NCI-H446 treated with DMSO at 0.1 percent for 48 hours (cell line): Measurements from ENCODE around the gene CRYBA2.
A peak's percentile ranks its signal among the peaks of the same experiment; 100 is the strongest.

ENCODE experiments used
- DNase-seq: peaks from one replicate; lab custom pipeline; 2025; lab: John Stamatoyannopoulos, UW

Gene CRYBA2, protein sequence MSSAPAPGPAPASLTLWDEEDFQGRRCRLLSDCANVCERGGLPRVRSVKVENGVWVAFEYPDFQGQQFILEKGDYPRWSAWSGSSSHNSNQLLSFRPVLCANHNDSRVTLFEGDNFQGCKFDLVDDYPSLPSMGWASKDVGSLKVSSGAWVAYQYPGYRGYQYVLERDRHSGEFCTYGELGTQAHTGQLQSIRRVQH

DNA sequence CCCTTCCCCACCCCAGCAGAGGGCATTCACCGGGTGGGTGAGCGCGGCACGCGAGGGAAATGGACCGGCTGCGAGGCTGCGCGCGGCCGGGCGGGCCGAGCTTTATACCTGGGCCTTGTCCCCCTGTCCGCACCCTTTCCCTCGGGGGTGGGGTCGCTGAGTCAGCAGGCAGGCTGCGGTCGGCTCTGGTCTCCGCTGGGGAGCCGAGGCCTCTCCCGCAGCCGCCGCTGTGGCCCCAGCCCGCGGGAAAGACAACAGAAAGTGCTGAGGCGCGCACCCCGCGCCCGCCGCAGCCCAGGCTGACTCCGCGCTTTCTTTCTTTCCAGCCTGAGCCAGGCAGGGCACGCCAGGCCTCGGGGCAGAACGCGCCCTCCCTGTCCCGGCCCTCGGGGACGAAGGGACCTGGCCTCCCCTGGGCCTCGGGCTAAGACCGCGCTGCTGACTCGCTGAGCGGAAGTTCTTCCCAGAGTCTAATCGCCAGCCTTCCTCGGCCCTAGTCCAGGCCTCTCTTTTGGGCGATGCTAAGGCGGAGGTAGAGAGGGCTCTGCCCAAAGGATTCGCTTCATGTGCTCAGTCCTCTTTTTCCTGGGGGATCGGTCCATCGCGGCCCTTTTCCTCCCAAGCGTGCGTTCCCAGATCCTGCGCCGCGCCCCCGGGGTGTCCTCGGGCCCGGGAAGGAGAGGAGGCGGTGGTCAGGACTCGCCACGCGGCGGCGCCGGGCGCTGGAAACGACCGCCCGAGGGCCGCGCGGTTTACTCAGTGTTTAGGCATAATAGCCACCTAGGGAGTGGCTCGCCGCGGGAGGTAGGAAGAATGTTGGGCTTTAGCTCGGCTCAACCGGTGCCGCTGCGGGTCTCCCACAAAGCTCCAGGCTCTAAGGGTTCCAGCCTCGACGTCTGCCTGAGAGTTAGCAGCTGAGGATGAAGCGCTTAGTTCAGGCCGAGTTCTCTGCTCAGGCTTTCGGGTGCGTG lies at the start of gene CRYBA2:
TSS of gene CRYBA2 (minus strand) at position 78 of the 971 bp plus-strand sequence. CDS start 246 bp downstream, outside the sequence.
- DNase-seq, result no peak

DNA sequence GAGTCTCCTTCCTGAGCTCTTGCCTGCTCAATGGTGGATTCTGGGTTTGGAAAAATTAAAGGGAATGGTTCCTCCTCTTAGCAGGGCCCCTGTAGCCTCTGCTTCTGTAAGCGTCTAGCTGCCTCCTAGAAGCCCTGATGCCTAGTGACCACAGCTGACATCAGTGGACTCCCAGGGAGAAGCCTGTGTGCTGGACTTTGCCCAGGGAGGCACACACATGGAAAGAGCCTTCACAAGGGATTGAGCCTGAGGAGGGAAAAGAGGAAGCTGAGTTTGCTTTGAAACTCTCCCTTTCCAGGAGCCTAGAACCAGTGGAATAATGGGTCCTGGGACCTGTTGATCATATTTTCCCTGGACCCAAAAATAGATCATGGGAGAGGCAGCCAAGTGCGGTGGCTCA lies 49.5 kb upstream of the CRYBA2 start:
- no peak for DNase-seq

DNA sequence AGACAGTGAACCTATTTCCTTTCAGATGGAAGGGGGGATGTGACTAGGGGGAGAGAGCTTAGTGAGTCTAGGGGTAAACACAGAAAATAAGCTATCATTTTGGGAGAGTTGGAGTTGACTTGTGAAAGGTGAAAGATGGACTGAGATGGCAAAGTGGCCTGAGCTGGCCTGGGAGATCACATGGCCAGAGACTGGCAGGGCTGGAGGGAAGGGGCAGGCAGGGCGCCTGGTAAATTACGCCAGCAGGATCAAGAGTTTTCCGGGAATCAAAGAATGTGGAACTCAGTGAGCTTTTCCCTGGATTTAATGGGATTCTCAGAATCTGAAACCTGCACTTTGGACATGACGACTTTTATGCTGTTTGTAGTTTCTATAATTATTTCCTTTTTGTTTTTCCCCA lies 48.9 kb upstream of the CRYBA2 start:
- no peak for DNase-seq

DNA sequence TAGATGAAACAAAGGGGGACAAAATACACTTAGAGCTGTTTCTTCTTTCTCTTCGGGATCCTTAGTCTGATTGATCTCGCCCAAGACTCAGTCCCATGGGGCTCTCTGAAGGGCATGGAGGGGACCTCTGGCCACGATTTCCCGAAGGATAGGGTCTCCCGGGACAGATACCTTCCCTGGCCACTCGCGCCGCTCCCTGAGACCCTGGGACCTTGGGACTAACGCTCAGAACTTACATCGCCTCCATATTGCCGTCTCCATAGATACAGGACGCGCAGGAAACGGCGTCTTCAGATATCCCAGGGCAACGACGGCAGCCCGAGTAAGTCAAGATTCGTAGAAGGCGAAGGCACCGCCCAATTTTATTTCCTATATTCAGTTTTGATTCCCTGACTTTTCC lies 48.0 kb upstream of the CRYBA2 start, which contains the start of gene CFAP65:
TSS of gene CFAP65 (minus strand) at position 265 of the 400 bp plus-strand sequence. CDS start 2,468 bp downstream, outside the sequence.
- peak; percentile 3 for DNase-seq

DNA sequence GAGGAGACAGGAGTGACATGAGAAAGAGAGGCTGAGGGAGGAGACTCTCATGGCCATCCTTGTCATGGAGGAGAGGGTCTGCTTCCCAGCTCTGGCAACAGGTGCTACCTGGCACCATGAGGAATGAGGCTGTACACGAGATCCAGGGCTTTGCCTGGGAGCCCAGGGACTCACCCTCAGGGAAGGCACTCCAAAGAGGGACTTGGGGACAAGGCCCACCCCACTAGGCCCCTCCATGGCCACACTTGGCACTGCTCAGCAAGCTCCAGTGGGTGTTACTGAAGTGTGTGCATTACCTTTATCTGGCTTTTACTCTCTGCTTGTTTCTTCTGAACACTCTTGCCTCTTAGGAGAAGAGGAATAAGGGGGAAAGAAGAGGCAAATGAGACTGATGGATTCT lies 45.4 kb upstream of the CRYBA2 start:
- DNase-seq, result no peak

DNA sequence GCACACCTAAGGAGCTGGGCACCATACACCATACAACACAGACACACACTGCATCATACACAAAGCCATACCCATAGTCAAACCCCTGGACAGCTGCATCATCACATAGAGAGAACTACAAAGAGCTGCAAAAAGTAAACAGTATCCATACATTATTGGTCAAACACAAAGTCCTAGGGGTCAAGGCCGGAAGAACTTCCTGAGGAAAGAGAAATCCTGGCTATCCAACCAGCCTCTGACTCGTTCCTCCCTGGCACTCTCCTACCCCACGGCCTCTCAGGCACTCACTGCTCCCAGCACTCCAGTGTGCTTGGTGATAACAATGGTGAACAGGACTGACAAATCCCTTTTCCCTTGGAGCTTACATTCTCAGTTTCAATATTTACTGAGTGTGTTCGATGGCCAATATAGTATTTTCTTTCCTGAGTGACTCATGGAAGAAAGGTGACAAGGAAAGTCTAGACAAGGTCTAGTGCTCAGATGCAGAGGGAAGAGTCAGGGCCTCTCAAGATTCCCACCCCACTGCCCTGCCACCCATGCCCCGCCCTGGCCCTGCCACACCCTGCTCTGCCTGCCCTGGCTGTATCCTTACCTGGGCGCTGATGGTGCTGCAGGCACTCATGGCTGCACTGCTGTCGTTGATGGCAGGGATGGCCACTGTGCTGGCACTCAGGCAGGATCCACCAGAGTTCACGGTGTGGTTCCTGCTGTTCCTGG lies 44.7 kb upstream of the CRYBA2 start:
- DNase-seq, result no peak

DNA sequence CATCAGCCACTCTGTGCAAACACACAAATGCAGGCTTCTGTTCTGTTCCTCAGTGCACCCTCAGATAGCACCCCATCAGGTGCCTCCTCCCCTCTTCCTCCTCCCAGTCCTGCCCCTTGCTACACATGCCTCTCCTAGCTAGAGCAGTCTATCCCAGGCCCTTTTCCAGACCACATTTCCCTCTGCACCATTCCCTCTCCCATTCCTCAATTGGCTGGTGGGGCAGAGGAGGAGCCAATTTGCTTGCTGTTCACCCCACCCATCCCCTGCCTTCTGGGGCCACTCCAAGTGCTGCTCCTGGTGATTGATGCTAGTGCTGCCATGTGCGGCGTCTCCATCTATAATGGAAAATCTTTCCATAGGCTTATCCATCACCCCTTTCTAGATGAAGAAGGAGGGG lies 42.7 kb upstream of the CRYBA2 start:
- no peak for DNase-seq

DNA sequence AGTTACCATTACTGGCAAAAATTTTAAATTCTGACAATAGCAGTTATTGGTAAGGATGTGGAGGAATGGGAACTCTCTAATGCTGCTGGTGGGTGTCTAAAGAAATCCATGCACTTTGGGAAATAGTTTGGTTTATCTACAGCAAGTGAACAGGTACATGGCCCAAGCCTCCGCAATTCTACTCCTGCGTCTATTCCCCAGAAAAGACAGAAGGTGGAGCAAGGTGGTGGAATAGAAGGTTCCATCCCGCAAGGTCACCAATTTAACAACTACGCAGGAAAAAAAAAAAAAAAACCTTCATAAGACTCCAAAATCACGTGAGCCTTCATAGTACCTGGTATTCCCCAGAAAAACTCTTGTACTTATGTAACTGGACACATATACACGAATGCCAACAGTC lies 41.6 kb upstream of the CRYBA2 start:
- no peak for DNase-seq

DNA sequence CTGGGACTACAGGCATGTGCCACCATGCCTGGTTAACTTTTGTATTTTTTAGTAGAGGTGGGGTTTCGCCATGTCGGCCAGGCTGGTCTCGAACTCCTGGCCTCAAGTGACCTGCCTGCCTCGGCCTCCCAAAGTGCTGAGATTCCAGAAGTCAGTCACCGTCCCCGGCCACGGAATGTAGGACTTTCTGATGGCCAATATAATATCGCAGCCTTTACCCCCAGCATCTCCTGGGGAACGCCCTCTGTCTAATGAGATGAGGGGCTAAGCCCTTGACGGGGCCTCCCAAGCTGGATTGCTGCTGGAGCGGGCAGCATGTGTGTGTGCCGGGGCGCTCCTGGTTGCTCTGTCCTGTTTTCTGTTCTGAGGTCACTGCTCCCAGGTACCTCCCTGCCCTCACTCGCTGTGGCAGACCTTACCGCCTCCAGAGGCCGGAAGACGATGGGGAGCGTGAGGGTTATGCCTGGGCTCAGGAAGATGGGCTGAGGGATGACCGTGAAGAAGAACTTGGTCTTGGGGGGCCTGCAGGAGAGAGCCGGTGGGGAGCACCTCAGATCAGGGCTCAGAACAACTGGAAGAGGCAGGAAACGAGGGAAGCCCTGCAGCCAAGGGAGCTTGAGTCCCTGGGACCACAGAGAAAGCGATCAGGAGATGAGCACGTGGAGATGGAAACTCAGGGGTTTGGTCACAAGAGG lies 39.0 kb upstream of the CRYBA2 start:
- no peak for DNase-seq

DNA sequence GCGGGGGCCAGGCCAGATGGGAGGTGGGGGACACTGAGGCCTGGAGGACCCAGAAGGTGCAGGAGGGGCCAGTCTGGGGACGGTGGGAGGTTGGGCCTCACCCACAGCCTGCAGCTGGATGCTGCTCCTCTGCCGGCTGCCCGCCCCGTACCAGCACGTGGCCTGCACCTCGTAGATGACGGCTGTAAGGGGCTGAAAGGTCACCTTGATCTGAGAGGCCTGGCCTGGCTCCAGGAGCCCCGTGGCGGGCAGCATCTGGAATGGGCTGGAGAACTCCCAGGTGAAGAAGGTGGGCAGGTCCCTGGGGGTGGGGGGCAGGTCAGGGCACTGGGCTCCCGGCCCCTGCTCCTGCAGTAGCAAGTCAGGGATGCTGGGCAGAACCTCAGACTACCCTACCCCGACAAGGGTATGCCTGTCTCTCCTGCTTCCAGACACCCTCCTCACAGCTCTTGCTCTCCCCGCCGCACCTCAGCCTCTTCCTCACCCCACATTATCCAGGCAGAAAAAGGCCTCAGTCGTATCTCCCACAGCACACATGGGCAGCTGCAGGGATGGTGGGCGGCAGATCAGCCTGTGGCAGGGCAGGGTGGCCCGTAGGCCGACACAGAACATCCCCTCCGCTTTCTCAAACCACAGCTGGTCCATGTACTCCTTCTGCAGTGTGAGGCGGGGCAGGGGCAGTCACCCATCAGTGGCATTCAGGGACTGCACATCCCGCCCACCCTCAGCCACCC lies 38.0 kb upstream of the CRYBA2 start:
- DNase-seq, result no peak

DNA sequence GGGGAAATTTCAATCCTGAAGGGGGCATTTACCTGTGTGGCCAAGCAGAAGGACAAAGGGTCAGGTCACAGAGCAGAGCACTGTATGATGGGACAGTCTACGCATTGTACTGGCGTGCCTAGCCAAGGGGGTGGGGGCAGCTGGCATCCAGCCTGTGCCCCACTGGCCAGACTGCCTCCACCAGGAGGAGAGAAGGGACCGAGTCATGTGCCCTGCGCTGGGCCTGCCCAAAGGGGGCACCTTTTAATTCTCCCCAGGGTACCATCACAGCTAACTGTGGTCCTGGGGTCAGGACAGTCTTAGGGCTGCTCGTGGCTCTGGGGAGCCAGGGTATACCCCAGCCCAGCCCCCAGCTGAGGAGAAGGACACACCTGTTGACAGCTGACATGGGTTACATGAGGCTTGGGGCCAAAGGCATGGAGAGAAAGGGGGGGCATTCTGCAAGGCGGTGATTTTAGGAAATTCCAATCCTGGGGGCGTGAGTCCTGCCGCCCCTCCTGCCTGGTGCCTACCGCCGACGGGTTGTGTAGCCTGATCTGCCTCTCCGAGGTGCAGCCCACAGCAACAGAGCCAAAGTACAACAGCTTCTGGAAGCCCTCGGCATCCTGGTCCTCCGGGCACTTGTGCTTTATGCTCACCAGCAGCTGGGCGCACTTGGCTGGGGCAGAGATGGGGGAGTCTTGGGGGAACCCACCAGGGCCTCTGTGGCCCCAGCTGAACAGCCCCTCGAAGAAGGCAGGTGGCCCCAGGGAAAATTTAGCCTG lies 37.1 kb upstream of the CRYBA2 start:
- DNase-seq, result no peak

DNA sequence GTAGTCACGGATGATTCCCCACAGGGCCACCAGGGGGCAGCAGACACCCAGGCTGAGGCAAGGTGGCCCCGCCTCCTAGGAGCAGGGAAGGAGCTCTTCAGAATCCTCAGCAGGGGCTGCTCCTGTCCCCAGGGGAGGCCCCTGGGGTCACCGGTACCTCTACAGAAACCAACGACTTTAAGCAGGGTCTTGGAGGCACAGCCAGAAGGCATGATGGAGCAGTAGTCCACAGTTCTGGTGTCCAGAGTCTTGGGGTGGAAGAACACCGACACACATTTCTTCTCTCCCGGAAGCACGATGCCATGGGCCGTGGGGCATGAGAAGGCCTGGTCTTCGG lies 36.6 kb upstream of the CRYBA2 start:
- peak; percentile 7 for DNase-seq

DNA sequence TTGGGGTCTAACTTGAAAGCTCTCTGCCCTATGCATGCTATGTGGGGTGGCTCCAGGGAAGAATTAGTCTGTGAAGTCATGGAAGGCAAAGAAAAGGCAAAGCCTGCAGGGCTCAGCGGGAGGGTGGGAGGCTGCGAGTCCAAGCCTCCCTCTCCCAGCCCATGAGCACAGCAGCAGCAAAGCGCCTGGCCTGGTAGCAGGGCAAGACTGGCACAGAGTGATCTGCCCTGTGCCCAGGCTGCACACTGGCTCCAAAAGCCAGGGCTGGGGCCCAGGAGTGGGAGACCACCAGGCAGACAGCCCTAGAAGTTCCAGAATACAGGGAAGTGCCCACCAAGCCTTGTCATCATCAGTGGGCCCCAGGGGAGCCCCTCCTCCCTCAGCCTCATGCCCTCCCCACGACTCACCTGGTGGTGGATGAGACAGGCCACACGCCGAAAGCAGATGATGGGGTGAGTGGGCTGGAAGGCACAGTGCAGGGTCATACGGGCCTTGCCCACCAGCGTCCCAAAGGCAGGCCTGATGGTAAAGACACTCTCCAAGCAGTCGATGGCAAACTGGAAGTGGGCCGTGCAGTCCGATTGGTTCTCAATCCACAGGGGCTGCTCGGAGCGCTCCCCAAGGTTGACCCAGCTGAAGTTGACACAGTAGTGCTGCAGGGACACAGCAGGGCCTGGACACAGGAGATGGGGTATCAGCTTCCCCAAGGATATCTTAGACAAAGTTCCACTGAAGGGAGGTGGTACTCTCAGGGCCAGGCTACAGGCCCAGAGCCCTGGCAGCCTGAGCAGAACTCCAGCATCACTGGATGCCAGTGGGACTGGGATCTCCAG lies 36.0 kb upstream of the CRYBA2 start:
- DNase-seq, result no peak

DNA sequence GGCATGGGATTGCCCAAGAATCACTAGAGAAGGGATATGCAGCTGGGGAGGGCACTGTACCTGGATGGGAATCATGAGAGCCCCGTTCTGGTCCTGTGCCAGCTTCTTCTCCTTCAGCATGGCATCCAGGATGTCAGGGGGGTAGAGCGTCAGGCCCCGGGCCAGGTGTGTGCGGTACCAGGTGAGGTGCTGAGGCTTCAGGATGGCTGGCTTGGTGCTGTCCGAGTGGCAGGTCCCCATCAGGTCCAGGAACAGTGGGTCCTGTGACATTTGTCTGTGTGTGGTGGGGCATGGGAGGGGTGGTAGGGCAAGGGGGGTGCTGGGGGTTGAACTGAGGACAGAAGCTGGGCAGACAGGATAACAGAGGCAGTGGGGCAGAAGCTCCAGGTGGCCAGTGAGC lies 34.9 kb upstream of the CRYBA2 start:
- no peak for DNase-seq

DNA sequence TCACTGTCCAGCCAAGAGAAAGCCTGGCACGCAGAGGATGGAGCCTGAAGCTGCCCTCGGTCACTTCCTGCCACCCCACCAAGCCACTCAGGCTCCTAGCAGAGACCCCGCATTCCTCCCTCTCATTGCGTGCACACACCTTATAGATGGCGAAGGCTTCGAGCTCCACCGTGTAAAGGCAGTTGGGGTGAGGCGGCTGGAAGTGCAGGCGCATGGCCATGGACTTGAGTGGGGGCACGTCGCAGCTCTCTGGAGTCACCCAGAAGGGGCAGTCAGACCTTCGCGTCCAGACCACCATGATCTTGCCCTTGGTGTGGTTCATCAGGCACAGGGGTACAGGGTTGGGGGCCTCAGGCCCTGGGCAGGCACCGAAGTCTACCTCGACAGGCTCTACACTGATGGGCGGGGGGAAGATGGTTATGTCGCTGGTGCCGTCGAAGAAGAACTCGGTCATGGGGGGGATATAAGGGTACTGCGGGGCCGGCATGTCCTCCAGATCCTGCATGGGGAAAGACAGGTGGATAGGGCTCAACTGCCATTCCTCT lies 34.4 kb upstream of the CRYBA2 start:
- no peak for DNase-seq

DNA sequence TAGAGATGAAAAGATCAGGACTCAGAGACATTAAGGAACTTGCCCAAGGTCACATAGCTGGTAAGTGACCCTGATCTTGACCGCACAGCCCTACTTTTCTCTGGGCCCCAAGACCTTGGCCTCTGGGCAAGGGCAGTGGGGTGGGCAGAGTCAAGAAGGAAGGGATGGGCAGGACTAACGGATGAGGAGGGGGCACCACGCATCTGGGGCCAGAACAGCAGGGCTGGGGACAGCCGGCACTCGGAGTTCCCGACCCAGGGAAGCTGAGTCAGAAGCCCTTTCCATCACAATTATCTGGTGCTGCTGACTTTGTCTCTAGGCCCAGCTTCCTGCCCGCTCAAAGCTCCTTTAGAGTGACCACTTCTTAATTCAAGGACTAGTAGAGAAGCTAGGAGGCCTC lies 33.7 kb upstream of the CRYBA2 start:
- no peak for DNase-seq

DNA sequence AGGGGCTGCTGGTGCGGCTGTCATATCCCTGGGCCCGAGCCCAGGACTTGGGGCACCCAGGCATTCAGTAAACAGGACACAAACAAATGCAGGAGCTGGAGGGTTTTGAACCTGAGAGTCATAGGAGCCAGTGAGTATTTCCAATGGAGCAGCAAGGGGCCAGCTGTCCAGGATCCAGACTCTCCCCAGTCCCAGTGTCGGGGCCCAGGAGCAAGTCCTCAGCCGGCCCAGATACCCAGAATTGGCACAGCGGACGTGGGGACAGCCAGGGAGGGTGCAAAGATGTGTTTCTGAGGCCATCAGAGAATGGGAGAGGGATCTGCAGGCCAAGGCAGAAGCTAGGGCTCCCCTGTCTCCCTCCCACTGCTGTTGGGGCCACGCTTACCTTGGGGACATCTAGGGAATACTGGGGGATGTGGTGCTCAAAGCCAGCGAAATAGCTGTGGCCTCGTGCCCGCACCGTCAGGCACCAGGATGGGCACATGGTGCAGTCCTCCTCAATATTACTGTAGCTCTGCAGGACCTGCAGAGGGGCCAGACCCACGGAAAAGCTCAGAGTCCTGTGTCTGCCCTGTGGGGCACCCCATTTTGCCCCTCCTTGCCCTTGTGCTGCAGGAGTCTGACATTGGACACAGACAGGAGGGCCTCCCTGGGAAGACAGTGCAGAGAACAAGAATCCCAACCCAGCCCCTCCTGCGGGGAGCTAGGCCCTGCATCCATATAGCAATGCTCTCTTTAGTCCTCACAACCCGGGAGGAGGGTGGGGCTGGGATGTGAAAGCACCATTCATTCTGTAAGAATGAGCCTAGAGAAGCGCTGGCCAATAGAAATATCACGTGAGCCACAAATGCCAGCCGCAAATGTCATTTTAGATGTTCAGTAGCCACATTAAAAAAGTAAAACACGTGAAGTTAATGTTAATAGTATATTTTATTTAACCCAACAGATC lies 32.7 kb upstream of the CRYBA2 start:
- no peak for DNase-seq

DNA sequence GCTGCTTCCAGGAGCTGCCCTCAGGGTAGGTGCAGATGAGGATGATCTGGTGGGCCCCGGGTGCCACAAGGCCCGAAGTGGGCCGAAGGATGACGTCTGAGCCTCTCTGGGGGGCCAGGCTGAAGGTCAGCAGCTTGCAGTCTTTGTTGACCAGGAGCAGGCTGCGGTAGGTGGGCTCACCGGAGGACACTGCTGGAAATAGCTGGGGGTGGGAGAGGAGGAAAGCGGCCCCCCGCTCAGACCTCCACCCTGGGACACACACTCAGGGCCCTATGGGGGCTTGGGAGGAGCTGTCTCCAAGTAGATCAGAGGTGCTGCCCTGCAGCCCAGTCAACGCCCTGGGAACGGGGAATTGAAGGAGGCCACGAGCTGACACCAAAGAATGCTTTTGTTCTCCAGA lies 30.8 kb upstream of the CRYBA2 start:
- no peak for DNase-seq
